ENCODE data around the gene ZBED4.

- TF ChIP-seq POLR2A (IDR thresholded peaks at IDR 0.05): no peak
- TF ChIP-seq CTCF (IDR thresholded peaks at IDR 0.05): no peak
Observed at GRCh38 chr22:49913026-49913425, 59.4 kb downstream of the ZBED4 start.

All from transverse colon (tissue), 3 donors.